ENCODE data around the gene DLAT.
A peak's percentile ranks its signal among the peaks of the same experiment; 100 is the strongest.

GRCh38 chr11:111982019-111982464 is 43.2 kb upstream of the DLAT start:
- TF ChIP-seq POLR2AphosphoS5 (IDR thresholded peaks at IDR 0.05; ENCODE audit: low read depth): no peak
- peak; percentile 87 to 96 for TF ChIP-seq CTCF (conservative IDR thresholded peaks at IDR 0.05; ENCODE audit: low read depth in 2 of 2)
- TF ChIP-seq JUNB (IDR thresholded peaks at IDR 0.05; ENCODE audit: unreplicated experiment): no peak
- TF ChIP-seq EZH2 (IDR thresholded peaks at IDR 0.05; ENCODE audit: low read depth, unreplicated experiment): no peak
- no peak for TF ChIP-seq REST (IDR thresholded peaks at IDR 0.05; ENCODE audit: unreplicated experiment)
- TF ChIP-seq EZH2phosphoT487 (IDR thresholded peaks at IDR 0.05; ENCODE audit: unreplicated experiment): no peak
- no peak for TF ChIP-seq CREB1 (CRISPR knock-in tag; IDR thresholded peaks at IDR 0.05; ENCODE audit: low read depth)
- no peak for TF ChIP-seq ZNF331 (CRISPR knock-in tag; IDR thresholded peaks at IDR 0.05; ENCODE audit: low read depth)
- TF ChIP-seq STAT1 (IDR thresholded peaks at IDR 0.05; ENCODE audit: unreplicated experiment): no peak
- TF ChIP-seq ZNF462 (CRISPR knock-in tag; IDR thresholded peaks at IDR 0.05): no peak
